Uterus (tissue), 4 donors: Measurements from ENCODE around the gene TIGAR. TPM values are rescaled to one million over a fixed set of nuclear protein-coding genes. Genes with fewer than 3 reads are reported as not detected.

Experiments
- DNase-seq, 2 donors: peaks; one replicate each; pipeline ENCODE4 v3.0.0-alpha.2; 2019 to 2020
- H3K27ac ChIP-seq, 2 donors: fragments of 200-600 bp; sonication (generic); 1 replicate in 1 of 2; 2 replicates in 1 of 2; pipeline ENCODE4 v1.5.1; 2016 to 2018
- H3K27me3 ChIP-seq, 2 donors: fragments of 200-600 bp; sonication (generic); one replicate each; pipeline ENCODE4 v1.5.1; 2018 to 2019; ENCODE audit warnings: control low read depth in 1 of 2
- H3K36me3 ChIP-seq, 2 donors: fragments of 200-600 bp; sonication (generic); one replicate each; pipeline ENCODE4 v1.5.1; 2019; ENCODE audit warnings: control low read depth in 1 of 2
- H3K4me1 ChIP-seq, 2 donors: fragments of 200-600 bp; sonication (generic); one replicate each; pipeline ENCODE4 v1.5.1; 2018 to 2019; ENCODE audit warnings: control low read depth in 1 of 2
- H3K4me3 ChIP-seq, 2 donors: fragments of 200-600 bp; sonication (generic); 1 replicate in 1 of 2; 2 replicates in 1 of 2; pipeline ENCODE4 v1.5.1; 2018 to 2019; ENCODE audit warnings: mild to moderate bottlenecking in 1 of 2
- H3K9me3 ChIP-seq, 2 donors: fragments of 200-600 bp; sonication (generic); one replicate each; pipeline ENCODE4 v1.5.1; 2019; ENCODE audit warnings: control low read depth in 1 of 2
- POLR2A ChIP-seq, 2 donors: fragments of 450-650 bp; IDR thresholded peaks; one replicate each; pipeline ENCODE4 v1.6.1; 2016; ENCODE audit warnings: antibody characterized with exemption in 2 of 2, mild to moderate bottlenecking in 1 of 2, moderate library complexity in 1 of 2
- intact Hi-C: fragments of 100-400 bp; cut with DNase I; formaldehyde crosslinking; loops from one replicate; pipeline ENCODE4 v1.15.1; 2023; ENCODE audit warnings: low total_unique reads
- total RNA-seq, 4 donors: library from RNA; depleted of rRNA in 3 of 4; stranded (reverse); fragments of >200 nt in 3 of 4; gene quantifications; one replicate each; pipeline versions ENCODE4 v1.1.0 to v1.2.4, GENCODE V29; 2014 to 2023
- TF ChIP-seq, protein P1 (sequence below), 4 experiments: fragments of 200-600 bp in 2 of 4; fragments of 450-650 bp in 2 of 4; sonication (generic) in 2 of 4; IDR thresholded peaks; one replicate each; pipeline ENCODE4 v1.5.1; 2016 to 2019; ENCODE audit warnings: antibody characterized with exemption in 4 of 4, mild to moderate bottlenecking in 2 of 4, moderate library complexity in 1 of 4
- donor health status: DM: yes; HTN: yes; CAD: no.

Gene TIGAR
- total RNA-seq, 4 donors from 2014 or later: 0.26 to 10.6 (median 2.3) TPM

DNA sequence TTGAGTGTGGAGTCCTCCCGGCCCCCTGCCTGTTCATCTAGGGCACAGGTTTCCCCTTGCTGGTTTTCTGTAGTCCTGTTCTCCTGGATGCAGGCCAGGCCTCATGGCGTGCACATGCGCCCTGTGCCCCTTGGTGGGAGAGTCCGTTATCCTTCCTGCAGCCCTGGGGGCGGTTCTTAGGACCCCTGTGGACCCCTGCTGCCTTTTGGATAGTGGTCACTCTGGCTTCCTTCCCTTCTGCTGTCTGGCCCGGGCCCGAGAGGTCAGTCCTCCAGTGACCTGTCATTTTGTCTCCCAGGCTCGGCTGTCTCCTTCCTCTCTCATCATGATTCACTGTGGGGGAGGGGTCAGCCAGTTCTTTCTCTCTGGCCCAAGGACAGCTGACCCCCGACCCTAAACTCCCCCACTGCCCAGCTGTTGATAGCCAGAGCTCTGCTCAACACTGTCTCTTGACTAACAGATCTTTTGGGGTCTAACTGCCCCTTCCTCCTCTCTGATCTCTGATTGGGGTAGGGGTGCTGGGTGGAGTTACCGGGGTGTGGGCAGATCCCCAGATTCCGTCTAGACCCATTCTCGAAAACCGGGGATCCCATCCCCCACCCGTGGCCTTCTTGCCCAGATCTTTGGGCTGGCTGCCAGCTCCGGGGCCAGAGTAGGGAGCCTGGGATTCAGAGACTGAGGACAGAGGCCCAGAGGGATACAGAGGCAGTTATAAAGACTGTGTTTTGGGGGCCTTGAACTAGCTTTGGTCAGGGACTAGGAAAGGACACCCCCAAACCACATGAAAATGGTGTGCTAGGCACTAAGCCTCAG lies 40.5 kb upstream of the TIGAR start:
- no peak overlapping the region for H3K4me3 ChIP-seq
- H3K9me3 ChIP-seq: no peaks in the 10 kb centered on the region
- H3K36me3 ChIP-seq: no peaks in the 10 kb centered on the region
- peak; percentile 55 to 76 for DNase-seq
- H3K4me1 ChIP-seq: peaks cover 24 to 27% of the 10 kb centered on the region in 2 donors
- intact Hi-C loops: no loop called here
- no peak for TF ChIP-seq POLR2A (IDR thresholded peaks at IDR 0.05)
- TF ChIP-seq, protein P1, sequence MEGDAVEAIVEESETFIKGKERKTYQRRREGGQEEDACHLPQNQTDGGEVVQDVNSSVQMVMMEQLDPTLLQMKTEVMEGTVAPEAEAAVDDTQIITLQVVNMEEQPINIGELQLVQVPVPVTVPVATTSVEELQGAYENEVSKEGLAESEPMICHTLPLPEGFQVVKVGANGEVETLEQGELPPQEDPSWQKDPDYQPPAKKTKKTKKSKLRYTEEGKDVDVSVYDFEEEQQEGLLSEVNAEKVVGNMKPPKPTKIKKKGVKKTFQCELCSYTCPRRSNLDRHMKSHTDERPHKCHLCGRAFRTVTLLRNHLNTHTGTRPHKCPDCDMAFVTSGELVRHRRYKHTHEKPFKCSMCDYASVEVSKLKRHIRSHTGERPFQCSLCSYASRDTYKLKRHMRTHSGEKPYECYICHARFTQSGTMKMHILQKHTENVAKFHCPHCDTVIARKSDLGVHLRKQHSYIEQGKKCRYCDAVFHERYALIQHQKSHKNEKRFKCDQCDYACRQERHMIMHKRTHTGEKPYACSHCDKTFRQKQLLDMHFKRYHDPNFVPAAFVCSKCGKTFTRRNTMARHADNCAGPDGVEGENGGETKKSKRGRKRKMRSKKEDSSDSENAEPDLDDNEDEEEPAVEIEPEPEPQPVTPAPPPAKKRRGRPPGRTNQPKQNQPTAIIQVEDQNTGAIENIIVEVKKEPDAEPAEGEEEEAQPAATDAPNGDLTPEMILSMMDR (IDR thresholded peaks at IDR 0.05): no peak
- H3K27me3 ChIP-seq: no peaks in the 10 kb centered on the region
- peak overlapping the region; percentile 64 to 74 for H3K27ac ChIP-seq

- peaks cover 24 to 27% of the 10 kb centered on the region in 2 donors for H3K4me1 ChIP-seq
- H3K36me3 ChIP-seq: no peaks in the 10 kb centered on the region
- H3K27ac ChIP-seq: peak overlapping the region; percentile 64 to 74
- no peak overlapping the region for H3K4me3 ChIP-seq
- intact Hi-C loops: no loop called here
- no peaks in the 10 kb centered on the region for H3K27me3 ChIP-seq
- TF ChIP-seq, protein P1 (IDR thresholded peaks at IDR 0.05): no peak
- TF ChIP-seq POLR2A (IDR thresholded peaks at IDR 0.05): no peak
- no peaks in the 10 kb centered on the region for H3K9me3 ChIP-seq
- DNase-seq: peak in 1 of 2 donors; percentile 30
Measured at GRCh38 chr12:4281173-4281654, 39.8 kb upstream of the TIGAR start.

- Histone ChIP-seq H3K9me3 (no peaks in the 10 kb centered on the region), H3K27ac (no peak overlapping the region), H3K36me3 (no peaks in the 10 kb centered on the region), H3K4me3 (no peak overlapping the region), H3K27me3 (no peaks in the 10 kb centered on the region), H3K4me1 (peaks cover 23 to 25% of the 10 kb centered on the region in 2 donors)
- TF ChIP-seq POLR2A (IDR thresholded peaks at IDR 0.05): no peak
- TF ChIP-seq, protein P1 (IDR thresholded peaks at IDR 0.05): no peak
- intact Hi-C loops: no loop called here
- no peak for DNase-seq
Measured at GRCh38 chr12:4282103-4282891, 38.7 kb upstream of the TIGAR start.

DNA sequence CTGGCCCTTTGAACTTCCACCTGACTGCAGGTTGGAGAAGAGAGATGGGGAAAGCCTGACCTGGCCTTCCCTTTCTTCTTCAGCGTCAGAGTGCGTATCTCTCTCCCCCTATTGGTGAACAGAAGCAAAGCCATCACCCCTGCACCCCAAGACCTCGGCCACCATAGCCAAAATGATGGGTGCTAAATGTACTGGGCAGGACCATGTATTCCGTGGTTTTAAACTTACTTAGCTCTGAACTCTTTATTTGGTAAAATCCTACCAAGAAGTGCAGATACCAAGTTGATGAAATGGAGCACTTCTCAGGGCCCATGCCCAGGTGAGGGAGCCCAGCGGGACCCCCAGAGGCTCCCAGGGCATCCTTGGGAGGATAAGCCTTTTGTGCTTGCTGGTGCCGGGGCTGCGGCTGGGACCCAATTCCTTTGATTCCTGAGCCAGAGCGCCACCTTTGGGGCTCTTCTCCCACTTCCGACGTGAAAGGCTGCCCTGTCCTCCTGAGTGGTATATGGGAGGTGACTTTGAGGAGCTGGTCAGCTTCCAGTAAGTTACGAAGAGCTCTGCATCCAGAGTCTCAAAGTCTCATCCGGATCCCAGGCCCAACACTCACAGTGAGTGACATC lies 38.0 kb upstream of the TIGAR start:
- Histone ChIP-seq H3K4me1 (peaks cover 19 to 22% of the 10 kb centered on the region in 2 donors), H3K27me3 (no peaks in the 10 kb centered on the region), H3K9me3 (no peaks in the 10 kb centered on the region), H3K27ac (no peak overlapping the region), H3K4me3 (no peak overlapping the region), H3K36me3 (no peaks in the 10 kb centered on the region)
- intact Hi-C loops: no loop called here
- no peak for DNase-seq
- no peak for TF ChIP-seq POLR2A (IDR thresholded peaks at IDR 0.05)
- TF ChIP-seq, protein P1 (IDR thresholded peaks at IDR 0.05): no peak
